IPS-20b (cell line): ENCODE results near the gene CDT1.

Source experiments
- H3K27ac ChIP-seq: one replicate; pipeline ENCODE4 v1.5.1; 2013; ENCODE audit warnings: low read length
- H3K27me3 ChIP-seq: 2 replicates; pipeline ENCODE4 v1.6.1; 2013; ENCODE audit warnings: mild to moderate bottlenecking, low read length, inconsistent platforms; ENCODE audit not compliant: insufficient read depth
- H3K36me3 ChIP-seq: 2 replicates; pipeline ENCODE4 v1.6.1; 2013; ENCODE audit warnings: low read depth, mild to moderate bottlenecking, inconsistent platforms, low read length, moderate library complexity; ENCODE audit not compliant: insufficient read depth
- H3K4me1 ChIP-seq: 2 replicates; pipeline ENCODE4 v1.6.1; 2013; ENCODE audit warnings: mild to moderate bottlenecking, control low read depth, inconsistent platforms, low read length, moderate library complexity; ENCODE audit not compliant: insufficient read depth
- H3K4me3 ChIP-seq: 2 replicates; pipeline ENCODE4 v1.5.1; 2013; ENCODE audit warnings: mild to moderate bottlenecking, low read length, inconsistent platforms
- H3K9ac ChIP-seq: 2 replicates; pipeline ENCODE4 v1.6.1; 2013; ENCODE audit warnings: low read depth, mild to moderate bottlenecking, inconsistent platforms, low read length, moderate library complexity
- H3K9me3 ChIP-seq: 2 replicates; pipeline ENCODE4 v1.6.1; 2013; ENCODE audit warnings: mild to moderate bottlenecking, low read depth, low read length, inconsistent platforms; ENCODE audit not compliant: insufficient read depth

The CDT1 gene

DNA sequence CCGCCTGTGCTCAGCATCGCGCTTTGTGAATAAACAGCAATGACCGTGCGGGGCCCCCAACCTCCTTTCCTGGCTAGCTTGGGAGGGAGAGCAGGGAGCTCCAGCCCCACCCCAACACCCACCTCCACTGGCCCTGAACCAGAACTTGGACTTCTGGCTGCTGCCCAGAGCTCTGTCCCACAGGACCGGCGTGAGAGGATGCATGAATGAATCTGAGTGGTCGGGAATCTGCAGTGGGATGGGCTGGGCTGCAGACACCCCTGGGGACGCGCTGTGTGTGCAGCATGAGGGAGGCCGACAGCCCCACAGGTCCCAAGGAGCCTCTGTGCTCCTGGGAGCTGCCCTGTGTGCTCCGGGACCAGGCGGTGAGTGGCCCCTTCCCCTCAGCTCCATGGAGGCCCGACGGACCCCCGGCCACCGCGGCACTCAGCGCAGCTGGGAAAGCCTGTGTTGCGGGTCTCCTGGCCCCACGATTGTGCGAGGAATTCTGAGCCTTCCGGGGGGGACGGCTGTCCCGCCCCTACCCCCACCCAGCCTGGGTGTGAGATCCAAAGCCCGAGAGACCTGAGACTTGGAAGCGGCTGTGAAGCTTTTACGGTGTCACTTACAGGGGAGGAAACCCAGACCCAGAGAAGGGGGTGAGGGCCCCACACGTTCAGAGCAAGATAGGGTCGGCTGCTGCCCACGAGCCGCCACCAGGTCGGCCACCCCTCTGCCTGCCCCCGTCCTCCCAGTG lies 24.0 kb upstream of the CDT1 start:
- peaks cover 21% of the 10 kb centered on the region for H3K27me3 ChIP-seq
- H3K27ac ChIP-seq: no peak overlapping the region
- H3K4me3 ChIP-seq: no peak overlapping the region
- H3K4me1 ChIP-seq: peaks cover 8% of the 10 kb centered on the region
- no peaks in the 10 kb centered on the region for H3K36me3 ChIP-seq
- H3K9me3 ChIP-seq: no peaks in the 10 kb centered on the region
- no peak overlapping the region for H3K9ac ChIP-seq

DNA sequence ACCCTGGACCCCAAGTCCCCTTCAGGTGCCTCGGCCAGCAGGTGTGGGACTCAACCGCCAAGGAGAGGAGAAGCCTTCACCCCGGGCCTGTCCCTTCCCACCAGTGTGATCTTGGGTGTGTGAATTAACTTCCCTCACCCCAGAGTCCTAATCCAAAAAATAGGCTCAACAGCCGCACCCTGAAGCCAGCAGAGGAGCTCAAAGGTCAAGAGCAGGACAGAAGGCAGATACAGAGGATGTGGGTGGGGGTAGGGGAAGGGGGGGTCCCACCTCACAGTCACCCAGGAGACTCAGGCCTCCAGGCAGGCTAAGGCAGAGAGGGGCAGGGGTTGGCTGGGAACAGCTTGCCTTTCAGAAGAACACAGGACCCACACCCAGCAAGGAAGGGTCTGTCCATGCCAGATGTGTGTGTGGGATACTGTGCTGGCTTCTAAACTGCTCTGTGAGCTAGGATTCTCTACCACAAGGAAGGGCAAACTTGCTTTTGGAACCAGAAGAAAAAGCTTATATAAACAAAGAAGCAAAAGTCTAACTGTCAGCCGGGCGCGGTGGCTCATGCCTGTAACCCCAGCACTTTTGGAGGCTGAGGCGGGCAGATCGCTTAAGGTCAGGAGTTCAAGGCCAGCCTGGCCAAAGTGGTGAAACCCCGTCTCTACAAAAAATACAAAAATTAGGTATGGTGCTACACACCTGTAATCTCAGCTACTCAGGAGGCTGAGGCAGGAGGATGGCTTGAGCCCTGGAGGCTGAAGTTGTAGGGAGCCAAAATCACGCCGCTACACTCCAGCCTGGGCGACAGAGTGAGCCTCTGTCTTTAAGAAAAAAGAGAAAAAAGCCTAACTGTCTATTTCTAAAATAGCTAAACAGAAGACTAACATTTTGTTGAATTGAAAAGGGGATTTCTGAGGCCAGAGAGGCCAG lies 23.2 kb upstream of the CDT1 start:
- H3K27me3 ChIP-seq: peaks cover 23% of the 10 kb centered on the region
- H3K9me3 ChIP-seq: no peaks in the 10 kb centered on the region
- no peaks in the 10 kb centered on the region for H3K36me3 ChIP-seq
- no peak overlapping the region for H3K4me3 ChIP-seq
- H3K9ac ChIP-seq: no peak overlapping the region
- no peak overlapping the region for H3K27ac ChIP-seq
- H3K4me1 ChIP-seq: peaks cover 8% of the 10 kb centered on the region

DNA sequence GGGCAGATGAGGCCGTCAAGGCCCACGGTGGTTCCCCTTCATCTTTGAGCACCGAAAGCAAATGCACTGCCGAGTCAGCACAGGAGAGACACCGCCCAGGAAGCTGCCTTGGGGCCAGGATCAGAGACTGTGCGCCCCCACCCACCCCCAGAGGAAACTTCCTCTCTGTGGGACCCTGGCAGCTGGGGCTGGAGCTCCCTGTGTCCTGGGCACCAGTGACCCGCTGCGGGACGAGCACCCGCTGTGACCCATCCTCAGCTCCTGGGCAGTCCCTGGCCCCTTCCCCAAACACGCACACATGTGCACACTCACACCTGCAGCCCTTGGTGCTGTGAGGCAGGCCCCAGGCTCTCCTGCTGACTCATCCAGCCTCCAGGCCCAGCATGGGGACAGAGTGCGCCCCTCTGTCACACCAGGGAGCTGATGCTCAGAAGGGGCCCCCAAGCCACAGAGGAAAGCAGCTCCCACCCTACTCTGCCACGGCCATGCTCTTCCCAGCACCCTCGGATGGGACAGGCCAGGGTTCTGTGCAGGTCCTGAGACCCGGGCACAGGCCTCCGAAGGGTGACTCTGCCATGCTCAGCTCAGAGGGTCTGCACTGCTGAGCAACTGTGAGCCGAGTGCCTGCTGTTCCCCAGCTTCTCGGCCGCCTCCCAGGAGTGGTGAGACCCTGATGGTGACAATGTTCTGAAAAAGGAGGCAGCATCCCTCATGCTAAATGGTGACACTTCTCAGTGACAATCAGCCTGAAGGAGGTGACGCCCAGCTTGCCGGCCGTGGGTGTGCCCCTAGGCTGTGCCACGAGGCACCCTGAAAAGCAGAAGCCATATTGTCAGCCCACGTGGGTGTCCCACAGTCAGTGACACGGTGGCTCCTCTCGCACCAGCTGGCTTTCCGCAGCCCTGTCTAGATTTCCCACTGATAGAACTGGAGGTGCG lies 22.2 kb upstream of the CDT1 start:
- Histone ChIP-seq H3K9ac (no peak overlapping the region), H3K27me3 (peaks cover 29% of the 10 kb centered on the region), H3K36me3 (no peaks in the 10 kb centered on the region), H3K4me3 (no peak overlapping the region), H3K9me3 (no peaks in the 10 kb centered on the region), H3K27ac (no peak overlapping the region), H3K4me1 (peaks cover 8% of the 10 kb centered on the region)

DNA sequence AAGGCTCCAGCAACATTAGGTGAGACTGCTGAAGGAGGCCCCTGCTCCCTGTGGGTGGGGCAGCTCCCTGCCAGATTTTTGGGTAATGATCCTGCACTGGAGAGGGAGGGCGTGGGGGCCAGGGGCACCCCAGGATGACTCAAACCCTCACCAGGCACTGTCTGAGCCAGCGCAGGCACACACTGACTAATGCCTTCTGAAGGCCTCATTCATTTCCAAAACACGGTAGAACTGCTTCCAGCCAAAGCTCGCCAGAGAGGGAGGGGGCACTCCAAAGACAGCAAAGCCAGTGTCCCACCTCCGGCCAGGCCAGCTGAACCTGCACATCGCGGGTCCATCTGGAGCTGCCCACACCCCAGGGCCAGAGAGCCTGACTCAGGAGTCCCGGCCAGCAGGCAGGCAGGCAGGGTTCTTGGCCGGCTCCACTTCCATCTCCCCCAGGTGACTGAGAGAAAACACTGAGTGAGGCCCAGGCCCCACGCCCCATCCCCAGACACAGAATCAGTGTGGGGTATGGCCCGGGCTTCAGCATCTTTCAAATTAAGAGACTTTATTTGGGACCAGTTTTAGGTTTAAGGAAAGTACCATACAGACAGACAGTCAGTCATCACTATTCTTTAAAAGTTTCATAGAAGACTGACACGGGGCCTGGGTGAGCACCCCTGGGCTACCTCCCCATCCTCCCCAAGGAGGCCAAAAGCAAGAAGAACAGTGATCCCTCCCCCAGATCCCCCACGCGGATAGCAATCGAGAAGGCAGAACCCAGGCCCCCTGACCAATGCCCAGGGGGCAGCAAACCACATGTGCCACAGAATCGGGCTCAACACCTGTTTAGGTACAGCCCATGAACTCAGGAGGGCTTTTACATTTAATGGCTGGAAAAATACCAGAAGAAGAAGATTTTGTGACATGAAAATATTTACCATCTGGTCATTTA lies 20.9 kb upstream of the CDT1 start:
- Histone ChIP-seq H3K27me3 (peaks cover 38% of the 10 kb centered on the region), H3K9me3 (no peaks in the 10 kb centered on the region), H3K4me1 (peaks cover 8% of the 10 kb centered on the region), H3K27ac (no peak overlapping the region), H3K4me3 (no peak overlapping the region), H3K36me3 (no peaks in the 10 kb centered on the region), H3K9ac (no peak overlapping the region)

DNA sequence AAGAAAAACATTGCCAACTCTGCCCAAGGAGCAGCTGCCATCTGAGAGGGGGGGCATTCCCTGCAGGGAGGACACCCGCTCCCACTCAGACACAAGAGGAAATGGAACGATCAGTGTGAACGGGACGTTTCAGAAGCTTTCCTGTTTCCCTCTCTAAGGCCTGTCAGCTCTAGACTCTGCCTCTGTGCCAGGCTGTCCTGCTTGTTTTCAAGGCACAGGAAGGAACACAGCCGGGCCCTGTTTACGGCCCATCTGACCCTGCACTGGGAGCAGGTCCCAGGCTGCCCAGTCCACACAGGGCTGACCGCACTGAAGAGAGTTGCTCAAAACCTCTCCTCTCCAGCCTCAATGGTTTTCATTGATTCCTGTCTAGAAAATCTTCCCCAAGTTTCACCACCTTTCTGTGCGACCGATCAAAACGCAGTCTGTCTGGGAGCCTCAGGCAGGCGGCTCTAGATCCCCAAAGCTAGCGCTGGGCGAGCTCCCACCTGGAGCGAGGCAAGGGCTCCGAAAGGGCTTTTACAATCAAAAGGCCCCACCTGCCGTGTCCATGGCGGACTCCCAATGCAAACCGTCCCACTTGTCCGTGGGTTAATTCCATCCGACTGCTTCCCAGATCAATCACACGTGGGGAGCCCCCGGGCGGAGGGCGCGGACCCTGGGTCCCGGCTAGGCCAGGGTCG lies 20.1 kb upstream of the CDT1 start:
- Histone ChIP-seq H3K27me3 (peaks cover 38% of the 10 kb centered on the region), H3K36me3 (no peaks in the 10 kb centered on the region), H3K9me3 (no peaks in the 10 kb centered on the region), H3K4me3 (peak overlapping the region; percentile 66; the same call in 1 of the 2 replicates), H3K9ac (peak overlapping the region; percentile 56; the same call in 1 of the 2 replicates), H3K27ac (no peak overlapping the region), H3K4me1 (peaks cover 8% of the 10 kb centered on the region)

DNA sequence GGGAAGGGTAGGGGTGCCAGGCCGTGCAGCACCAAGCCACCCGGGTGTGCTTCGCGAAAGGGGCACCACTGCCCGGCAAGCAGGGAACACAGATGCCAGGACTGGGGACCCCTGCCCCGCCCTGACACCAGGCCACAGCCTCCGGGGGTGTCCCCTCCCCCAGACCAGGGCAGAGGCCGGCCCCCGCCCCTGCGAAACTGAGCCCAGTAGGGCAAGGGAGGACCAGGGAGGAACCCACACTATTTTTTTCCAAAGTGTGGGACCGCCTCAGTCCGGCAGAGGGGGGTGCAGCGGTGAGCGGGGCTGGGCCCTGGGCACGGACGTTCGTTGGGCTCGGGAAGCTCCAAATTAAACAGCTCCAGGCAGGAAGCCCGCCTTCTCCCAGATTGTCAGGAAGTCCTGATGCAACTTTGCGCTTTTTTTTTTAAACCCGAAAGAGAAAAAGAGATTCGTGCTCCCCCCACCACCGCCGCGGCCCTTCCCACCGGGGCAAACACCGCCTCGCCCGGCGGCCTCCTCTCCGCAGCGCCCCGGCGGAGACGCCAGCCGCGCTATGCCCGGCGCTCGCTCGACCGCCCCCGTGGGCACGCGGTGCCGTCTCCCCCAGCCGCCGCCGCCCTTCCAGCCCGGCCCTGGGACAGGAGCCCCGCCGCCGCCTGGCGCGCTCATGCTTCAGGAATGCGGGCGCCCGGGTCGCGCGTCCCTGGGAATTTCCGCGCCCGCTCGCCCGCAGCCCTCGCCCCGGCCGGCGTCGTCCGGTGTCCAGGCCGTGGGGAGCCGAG lies 19.3 kb upstream of the CDT1 start:
- Histone ChIP-seq H3K36me3 (no peaks in the 10 kb centered on the region), H3K27ac (no peak overlapping the region), H3K9me3 (no peaks in the 10 kb centered on the region), H3K9ac (peak overlapping the region; percentile 56; the same call in 1 of the 2 replicates), H3K27me3 (peaks cover 38% of the 10 kb centered on the region), H3K4me1 (peaks cover 8% of the 10 kb centered on the region), H3K4me3 (peak overlapping the region; percentile 66; the same call in 1 of the 2 replicates)

DNA sequence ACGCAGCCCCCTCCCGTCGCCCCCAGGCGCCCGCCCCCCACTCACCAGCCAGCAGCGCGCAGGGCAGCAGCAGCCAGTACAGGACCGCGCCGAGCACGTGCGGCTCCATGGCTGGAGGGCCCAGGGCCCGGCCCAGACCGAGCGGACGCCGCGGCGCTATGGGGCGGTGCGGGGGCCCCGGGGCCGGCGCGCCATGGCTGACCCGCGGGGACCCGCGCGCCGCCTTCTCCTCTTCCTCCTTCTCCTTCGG lies 18.8 kb upstream of the CDT1 start:
- Histone ChIP-seq H3K4me3 (peak overlapping the region; percentile 66; the same call in 1 of the 2 replicates), H3K9ac (peak overlapping the region; percentile 56; the same call in 1 of the 2 replicates), H3K9me3 (no peaks in the 10 kb centered on the region), H3K27me3 (peaks cover 38% of the 10 kb centered on the region), H3K4me1 (peaks cover 8% of the 10 kb centered on the region), H3K36me3 (no peaks in the 10 kb centered on the region), H3K27ac (no peak overlapping the region)

DNA sequence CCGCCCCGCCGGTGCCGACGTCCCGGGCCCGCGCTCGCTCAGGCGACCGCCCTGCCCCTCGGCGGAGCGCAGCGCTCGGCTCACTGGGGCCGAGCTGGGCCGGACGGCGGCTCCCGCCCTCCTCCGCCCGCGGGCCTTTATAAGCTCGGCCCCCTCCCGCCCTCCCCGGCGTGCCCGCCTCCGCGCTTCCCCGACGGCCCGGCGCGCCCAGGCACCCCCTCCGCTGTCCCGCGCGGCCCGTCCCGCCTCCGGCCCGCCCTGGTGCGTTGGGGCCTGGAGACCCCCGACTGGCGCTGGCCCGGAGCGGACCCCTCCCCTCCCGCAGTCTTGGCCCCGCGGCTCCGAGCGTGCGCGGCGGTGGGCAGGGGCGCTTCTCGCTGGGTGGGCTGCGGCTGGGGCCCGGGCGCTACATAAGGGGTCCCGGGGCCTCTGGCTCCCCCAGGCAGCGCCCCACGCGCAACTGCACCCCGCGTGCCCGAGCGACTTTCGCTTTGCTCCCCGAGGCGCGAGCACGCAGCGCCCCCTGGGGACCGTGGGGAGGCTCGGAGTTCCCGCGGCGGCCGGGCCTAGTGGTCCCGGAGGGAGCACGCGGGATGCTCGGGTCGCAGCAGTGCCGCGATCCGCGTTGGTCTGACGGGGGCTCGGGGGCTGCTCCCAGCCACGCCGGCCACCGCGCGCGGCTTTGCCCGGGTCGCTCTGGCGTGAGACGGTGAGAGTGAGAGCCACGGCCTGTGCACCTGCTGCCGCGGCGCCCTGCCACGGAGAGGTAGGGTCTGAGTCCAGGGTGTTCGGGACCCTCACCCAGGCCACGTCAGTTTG lies 18.3 kb upstream of the CDT1 start, which contains the start of gene PIEZO1:
TSS of gene PIEZO1 (minus strand) at position 115 of the 819 bp plus-strand sequence. CDS start 256 bp downstream, outside the sequence.
- Histone ChIP-seq H3K27ac (no peak within 1 kb of the TSS), H3K27me3 (peaks cover 38% of the 10 kb centered on the region), H3K36me3 (no peaks in the 10 kb centered on the region), H3K9ac (peak within 1 kb of the TSS; percentile 56; the same call in 1 of the 2 replicates), H3K4me1 (peaks cover 8% of the 10 kb centered on the region), H3K9me3 (no peaks in the 10 kb centered on the region), H3K4me3 (peak within 1 kb of the TSS; percentile 66; the same call in 1 of the 2 replicates)

DNA sequence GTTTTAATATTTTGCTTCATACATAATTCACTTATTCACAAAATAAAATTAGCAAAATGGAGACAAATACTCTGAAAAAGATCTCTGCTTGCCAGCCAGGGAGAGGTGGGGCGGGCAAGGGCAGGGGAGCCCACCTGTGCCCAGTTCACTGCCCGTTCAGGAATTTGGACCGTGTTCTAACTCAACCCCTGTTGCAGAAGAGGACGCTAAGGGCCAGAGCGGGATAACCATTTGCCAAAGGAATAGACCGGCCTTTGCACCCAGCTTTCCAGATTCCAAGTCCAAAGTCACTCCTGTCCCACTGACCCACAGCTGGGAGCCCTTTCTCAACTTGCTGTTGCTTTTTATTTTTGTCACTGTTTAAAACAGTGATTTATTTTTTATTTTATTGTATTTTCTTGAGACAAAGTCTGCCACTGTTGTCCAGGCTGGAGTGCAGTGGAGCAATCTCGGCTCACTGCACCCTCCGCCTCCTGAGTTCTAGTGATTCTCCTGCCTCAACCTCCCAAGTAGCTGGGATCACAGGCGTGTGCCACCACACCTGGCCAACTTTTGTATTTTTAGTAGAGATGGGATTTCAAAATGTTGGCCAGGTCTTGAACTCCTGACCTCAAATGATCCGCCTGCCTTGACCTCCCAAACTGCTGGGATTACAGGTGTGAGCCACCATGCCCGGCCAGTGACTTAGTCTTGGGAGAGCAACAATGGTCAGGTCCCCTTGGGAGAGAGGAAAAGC lies 15.8 kb upstream of the CDT1 start:
- Histone ChIP-seq H3K9ac (no peak overlapping the region), H3K9me3 (no peaks in the 10 kb centered on the region), H3K4me3 (no peak overlapping the region), H3K27ac (no peak overlapping the region), H3K4me1 (peaks cover 8% of the 10 kb centered on the region), H3K36me3 (no peaks in the 10 kb centered on the region), H3K27me3 (peaks cover 38% of the 10 kb centered on the region)
